OCI-LY7 (cell line): ENCODE results near the gene SMIM29.

Experiments
- CTCF ChIP-seq: fragments of 200-600 bp; sonication (generic); conservative IDR thresholded peaks from 2 replicates; pipeline ENCODE4 v1.5.1; 2014; ENCODE audit warnings: mild to moderate bottlenecking, antibody characterized with exemption, low read length, moderate library complexity, mixed read lengths
- EZH2phosphoT487 ChIP-seq: fragments of 200-600 bp; sonication (generic); IDR thresholded peaks from 2 replicates; pipeline ENCODE4 v1.6.1; 2018; ENCODE audit warnings: low read depth, borderline replicate concordance, mild to moderate bottlenecking, mixed run types, antibody characterized with exemption, low read length, moderate library complexity, mixed read lengths

GRCh38 chr6:34246563-34247391 is 2.0 kb downstream of the SMIM29 start:
- TF ChIP-seq CTCF = peak; percentile 79
- TF ChIP-seq EZH2phosphoT487 = no peak
